Keratinocyte (primary cell): ENCODE results near the gene G3BP2. TPM values are rescaled to one million over a fixed set of nuclear protein-coding genes. Genes with fewer than 3 reads are reported as not detected.
"Not testable (repeated sequence)": the region's sequence is repeated elsewhere in the genome, so short reads cannot be mapped to it uniquely, and the experiment has no call there.

ENCODE experiments used
- DNase-seq: peaks from one replicate; pipeline ENCODE4 v3.0.0-alpha.2; 2011; ENCODE audit warnings: low read depth, missing footprints, low spot score
- FAIRE-seq: peaks from 2 replicates; lab custom pipeline; 2011; peaks lifted over from hg19 to GRCh38; lab: Jason Lieb, UNC
- H2AFZ ChIP-seq: 2 replicates; pipeline ENCODE4 v1.6.0; 2012; ENCODE audit warnings: low read length, control low read depth, inconsistent platforms; ENCODE audit not compliant: control insufficient read depth
- H3K27ac ChIP-seq: 2 replicates; pipeline ENCODE4 v1.5.1; 2011; ENCODE audit warnings: low read length; ENCODE audit not compliant: control insufficient read depth, insufficient read depth
- H3K27me3 ChIP-seq: 3 replicates; pipeline ENCODE4 v1.6.0; 2011; ENCODE audit warnings: low read length; ENCODE audit not compliant: control insufficient read depth, insufficient read depth; ENCODE audit errors: extremely low read depth
- H3K36me3 ChIP-seq, 2 experiments: 2 replicates in 1 of 2; 3 replicates in 1 of 2; pipeline ENCODE4 v1.5.1; 2011; ENCODE audit warnings: low read length in 2 of 2, mild to moderate bottlenecking in 1 of 2; ENCODE audit not compliant: control insufficient read depth in 2 of 2, insufficient read depth in 2 of 2; ENCODE audit errors: extremely low read depth in 1 of 2
- H3K4me1 ChIP-seq: 3 replicates; pipeline ENCODE4 v1.5.1; 2011; ENCODE audit warnings: low read length; ENCODE audit not compliant: control insufficient read depth, insufficient read depth; ENCODE audit errors: extremely low read depth
- H3K4me2 ChIP-seq: 3 replicates; pipeline ENCODE4 v1.6.0; 2011; ENCODE audit warnings: low read depth, low read length; ENCODE audit not compliant: control insufficient read depth, insufficient read depth; ENCODE audit errors: extremely low read depth
- H3K4me3 ChIP-seq, 3 experiments: fragments of 200-600 bp in 1 of 3; sonication (generic) in 1 of 3; 2 replicates in 2 of 3; 3 replicates in 1 of 3; pipeline ENCODE4 v1.5.1; 2011 to 2016; ENCODE audit warnings: low read length in 3 of 3, mild to moderate bottlenecking in 3 of 3, control low read depth in 2 of 3, inconsistent platforms in 1 of 3, low read depth in 1 of 3, mixed read lengths in 1 of 3, mixed run types in 1 of 3, moderate library complexity in 1 of 3; ENCODE audit not compliant: control insufficient read depth in 2 of 3, insufficient read depth in 2 of 3; ENCODE audit errors: extremely low read depth in 1 of 3
- H3K79me2 ChIP-seq: 2 replicates; pipeline ENCODE4 v1.6.0; 2012; ENCODE audit warnings: low read length; ENCODE audit not compliant: control insufficient read depth, insufficient read depth
- H3K9ac ChIP-seq: 3 replicates; pipeline ENCODE4 v1.6.0; 2011; ENCODE audit warnings: low read length; ENCODE audit not compliant: control insufficient read depth, insufficient read depth; ENCODE audit errors: extremely low read depth
- H3K9me1 ChIP-seq: 3 replicates; pipeline ENCODE4 v1.6.0; 2011; ENCODE audit warnings: low read length; ENCODE audit not compliant: control insufficient read depth, insufficient read depth; ENCODE audit errors: extremely low read depth
- H3K9me3 ChIP-seq: 2 replicates; pipeline ENCODE4 v1.5.1; 2012; ENCODE audit warnings: low read depth, low read length; ENCODE audit not compliant: control insufficient read depth
- H4K20me1 ChIP-seq: 3 replicates; pipeline ENCODE4 v1.6.0; 2011; ENCODE audit warnings: low read length; ENCODE audit not compliant: control insufficient read depth, insufficient read depth; ENCODE audit errors: extremely low read depth
- CTCF ChIP-seq, 3 experiments: IDR thresholded peaks in 1 of 3; conservative IDR thresholded peaks in 1 of 3; optimal IDR thresholded peaks in 1 of 3; 2 replicates in 2 of 3; 3 replicates in 1 of 3; pipeline versions ENCODE3 to v1.5.1; 2011; ENCODE audit warnings: low read length in 3 of 3, mild to moderate bottlenecking in 3 of 3, moderate library complexity in 2 of 3, control low read depth in 1 of 3, inconsistent platforms in 1 of 3; ENCODE audit not compliant: insufficient read depth in 2 of 3; ENCODE audit errors: extremely low read depth in 1 of 3
- EZH2 ChIP-seq: IDR thresholded peaks from one replicate; pipeline ENCODE4 v1.6.1; 2012; ENCODE audit warnings: inconsistent platforms, mild to moderate bottlenecking, low read length, moderate library complexity
- dilution Hi-C: fragments of 300-500 bp; cut with MboI; formaldehyde crosslinking; loops from one replicate; pipeline ENCODE4 v1.7.0; 2020; ENCODE audit warnings: low sequenced_read_pairs; ENCODE audit not compliant: extremely low pct_ligation_motif_present
- polyA plus RNA-seq, 5 experiments: library from polyadenylated mRNA; depleted of rRNA in 3 of 5; stranded (reverse) in 3 of 5; stranded (forward) in 1 of 5; unstranded in 1 of 5; fragments of >200 nt; gene quantifications; 1 replicate in 1 of 5; 2 replicates in 3 of 5; 3 replicates in 1 of 5; pipeline versions ENCODE4 v1.2.1 to v1.2.3, GENCODE V29; 2011 to 2012; ENCODE audit warnings: missing spikeins in 2 of 5, low read depth in 1 of 5, low replicate concordance in 1 of 5

The G3BP2 gene
- polyA plus RNA-seq, 1 donor (not counting 4 experiments of a cell fraction or from before 2014, with no cell fraction given) = 137 TPM

- FAIRE-seq (no peak), DNase-seq (no peak)
- Histone ChIP-seq H4K20me1 (no peaks in the 10 kb centered on the region), H3K9me1 (no peaks in the 10 kb centered on the region), H3K9me3 (no peaks in the 10 kb centered on the region), H3K27me3 (no peaks in the 10 kb centered on the region), H3K79me2 (no peaks in the 10 kb centered on the region), H3K4me3 (no peak overlapping the region), H3K27ac (no peak overlapping the region), H3K36me3 (no peaks in the 10 kb centered on the region), H3K4me1 (no peaks in the 10 kb centered on the region), H3K9ac (no peak overlapping the region), H2AFZ (no peak overlapping the region), H3K4me2 (no peak overlapping the region)
- TF ChIP-seq EZH2 (no peak), CTCF (optimal IDR thresholded peaks at IDR 0.05 in 1 of 3, IDR thresholded peaks at IDR 0.05 in 1 of 3, conservative IDR thresholded peaks at IDR 0.05 in 1 of 3; ENCODE audit: extremely low read depth in 1 of 3, insufficient read depth in 2 of 3, low read length in 3 of 3) (no peak)
- dilution Hi-C loops = no loop called here
Observed at GRCh38 chr4:75696581-75696980, 23.4 kb upstream of the G3BP2 start.

GRCh38 chr4:75696071-75696470 lies 22.9 kb upstream of the G3BP2 start:
- no peak overlapping the region for H3K4me2 ChIP-seq
- FAIRE-seq = no peak
- TF ChIP-seq EZH2 (no peak), CTCF (optimal IDR thresholded peaks at IDR 0.05 in 1 of 3, IDR thresholded peaks at IDR 0.05 in 1 of 3, conservative IDR thresholded peaks at IDR 0.05 in 1 of 3; ENCODE audit: extremely low read depth in 1 of 3, insufficient read depth in 2 of 3, low read length in 3 of 3) (no peak)
- no peaks in the 10 kb centered on the region for H3K9me1 ChIP-seq
- H3K27ac ChIP-seq = no peak overlapping the region
- H3K79me2 ChIP-seq = no peaks in the 10 kb centered on the region
- H2AFZ ChIP-seq = no peak overlapping the region
- no peaks in the 10 kb centered on the region for H3K4me1 ChIP-seq
- no peaks in the 10 kb centered on the region for H3K36me3 ChIP-seq
- H3K4me3 ChIP-seq = no peak overlapping the region
- dilution Hi-C loops = no loop called here
- DNase-seq = no peak
- no peaks in the 10 kb centered on the region for H3K9me3 ChIP-seq
- no peaks in the 10 kb centered on the region for H4K20me1 ChIP-seq
- no peak overlapping the region for H3K9ac ChIP-seq
- H3K27me3 ChIP-seq = no peaks in the 10 kb centered on the region

GRCh38 chr4:75692066-75692465 lies 18.9 kb upstream of the G3BP2 start:
- DNase-seq, H3K4me3 ChIP-seq, H3K27ac ChIP-seq, H4K20me1 ChIP-seq, H3K9me1 ChIP-seq, H3K27me3 ChIP-seq, H3K4me2 ChIP-seq, FAIRE-seq, H3K9ac ChIP-seq, H3K9me3 ChIP-seq, H3K4me1 ChIP-seq, H3K36me3 ChIP-seq, dilution Hi-C loops, H3K79me2 ChIP-seq, H2AFZ ChIP-seq: not testable (repeated sequence)

DNA sequence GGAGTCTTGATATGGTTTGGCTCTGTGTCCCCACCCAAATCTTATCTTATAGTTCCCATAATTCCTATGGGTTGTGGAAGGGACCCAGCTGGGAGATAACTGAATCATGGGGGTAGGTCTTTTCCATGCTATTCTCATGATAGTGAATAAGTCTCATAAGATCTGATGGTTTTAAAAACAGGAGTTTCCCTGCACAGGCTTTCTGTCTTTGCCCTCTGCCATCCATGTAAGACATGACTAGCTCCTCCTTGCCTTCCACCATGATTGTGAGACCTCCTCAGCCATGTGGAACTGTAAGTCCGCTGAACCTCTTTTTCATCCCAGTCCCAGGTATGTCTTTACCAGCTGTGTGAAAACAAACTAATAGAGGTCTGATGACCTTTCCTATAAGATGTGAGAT lies 13.9 kb upstream of the G3BP2 start:
- dilution Hi-C loops, H3K36me3 ChIP-seq, H3K4me1 ChIP-seq, H3K27ac ChIP-seq, H3K9me1 ChIP-seq, H3K9me3 ChIP-seq, FAIRE-seq, H2AFZ ChIP-seq, H3K27me3 ChIP-seq, H3K4me3 ChIP-seq, H3K9ac ChIP-seq, DNase-seq, H4K20me1 ChIP-seq, H3K4me2 ChIP-seq, H3K79me2 ChIP-seq: not testable (repeated sequence)
